HG02938 (cell line): ENCODE measurements around the gene ERP44.
"Not testable (repeated sequence)": the region's sequence is repeated elsewhere in the genome, so short reads cannot be mapped to it uniquely, and the experiment has no call there.

Experiments used
- ATAC-seq: cut with Tn5 transposase; IDR thresholded peaks from one replicate; pipeline ENCODE4 v1.9.1; 2021; ENCODE audit warnings: mild to moderate bottlenecking, moderate library complexity; ENCODE audit not compliant: unreplicated experiment

ERP44 gene

DNA sequence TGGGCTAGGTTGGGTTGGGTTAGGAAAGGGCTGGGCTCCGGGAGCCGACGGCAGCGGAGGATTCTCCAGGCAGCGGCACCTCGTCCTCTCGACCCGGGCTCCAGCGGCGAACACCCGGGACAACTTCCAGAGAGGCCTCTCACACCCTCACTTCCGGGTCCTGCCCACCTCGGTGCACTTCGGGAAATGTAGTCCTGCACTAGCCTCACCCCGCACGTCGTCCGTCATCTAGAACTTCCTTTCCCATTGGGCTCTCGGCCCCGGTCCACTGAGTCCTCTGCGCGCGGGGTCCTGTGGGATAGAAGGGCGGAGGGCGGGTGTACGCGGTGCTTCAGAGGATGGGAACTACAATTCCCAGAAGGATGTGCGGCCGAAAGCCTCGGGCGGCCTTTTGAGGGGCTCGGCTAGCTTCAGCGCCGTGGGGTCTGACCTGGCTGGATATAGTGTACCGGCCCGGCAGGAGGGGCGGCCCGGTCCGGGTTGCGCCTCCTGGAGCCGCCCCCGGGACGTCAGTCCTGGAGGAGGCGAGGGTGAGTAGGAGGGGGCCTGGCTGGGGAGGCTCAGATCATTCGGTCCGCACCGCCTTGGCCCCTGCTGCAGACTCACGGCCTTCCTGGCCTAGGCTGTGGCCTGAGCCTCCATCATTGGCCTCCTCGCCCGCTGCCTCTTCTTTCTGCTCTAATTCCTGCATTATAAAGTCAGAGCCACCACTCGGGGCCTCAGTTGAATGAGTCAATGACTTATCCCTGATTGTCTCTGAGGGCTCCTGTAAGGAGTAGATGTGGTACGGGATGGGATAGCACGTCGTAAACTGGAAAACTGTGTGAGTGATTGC lies at the start of gene ERP44, which contains the start of gene INVS:
Gene ERP44, minus strand, starts transcription at position 114 of the 835 bp plus-strand sequence. CDS start 160 bp downstream, outside the sequence.
Gene INVS, plus strand, starts transcription at position 357 of the 835 bp plus-strand sequence. CDS start 5,279 bp downstream, outside the sequence.
- peak; percentile 97 for ATAC-seq

DNA sequence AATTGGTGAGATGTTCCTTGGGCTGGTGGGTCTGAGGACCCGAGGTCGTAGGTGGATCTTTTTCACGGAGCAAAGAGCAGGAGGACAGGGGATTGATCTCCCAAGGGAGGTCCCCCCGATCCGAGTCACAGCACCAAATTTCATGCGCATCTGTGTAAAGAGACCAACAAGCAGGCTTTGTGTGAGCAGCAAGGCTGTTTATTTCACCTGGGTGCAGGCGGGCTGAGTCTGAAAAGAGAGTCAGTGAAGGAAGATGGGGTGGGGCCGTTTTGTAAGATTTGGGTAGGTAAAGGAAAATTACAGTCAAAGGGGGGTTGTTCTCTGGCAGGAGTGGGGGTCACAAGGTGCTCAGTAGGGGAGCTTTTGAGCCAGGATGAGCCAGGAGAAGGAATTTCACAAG lies 47.2 kb upstream of the ERP44 start:
- not testable (repeated sequence) for ATAC-seq

DNA sequence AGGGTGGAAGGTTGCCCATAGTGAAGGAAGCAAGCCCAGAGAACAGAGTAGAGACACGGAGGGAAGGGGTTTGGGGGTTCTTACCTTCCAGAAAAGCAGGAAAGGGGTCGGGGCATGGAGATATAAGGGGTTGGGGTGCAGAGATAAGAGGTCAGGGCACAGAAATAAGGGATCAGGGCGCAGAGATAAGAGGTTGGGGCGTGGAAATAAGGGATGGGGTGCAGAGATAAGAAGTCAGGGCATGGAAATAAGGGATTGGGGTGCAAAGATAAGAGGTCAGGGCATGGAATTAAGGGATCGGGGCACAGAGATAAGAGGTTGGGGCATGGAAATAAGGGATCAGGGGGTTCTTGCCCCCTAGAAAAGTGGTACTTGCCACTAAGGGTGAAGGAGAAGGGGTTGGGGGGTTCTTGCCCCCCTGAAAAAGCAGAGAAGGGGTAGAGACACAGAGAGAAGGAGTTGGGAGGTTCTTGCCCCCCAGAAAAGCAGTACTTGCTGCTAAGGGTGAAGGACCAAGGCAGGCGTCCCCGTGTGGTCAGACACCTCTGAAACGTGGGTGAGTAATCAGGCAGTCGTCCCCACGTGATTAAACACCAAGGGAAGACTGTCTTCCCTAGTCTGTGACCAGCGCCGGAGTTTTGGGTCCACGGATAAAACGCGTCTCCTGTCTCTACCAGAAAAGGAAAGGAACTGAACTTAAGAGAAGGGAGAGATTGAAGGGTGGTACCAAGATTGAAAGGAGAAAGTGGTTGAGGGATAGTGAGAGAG lies 46.6 kb upstream of the ERP44 start:
- ATAC-seq = not testable (repeated sequence)

GRCh38 chr9:100141862-100142261 lies 43.1 kb upstream of the ERP44 start:
- not testable (repeated sequence) for ATAC-seq

DNA sequence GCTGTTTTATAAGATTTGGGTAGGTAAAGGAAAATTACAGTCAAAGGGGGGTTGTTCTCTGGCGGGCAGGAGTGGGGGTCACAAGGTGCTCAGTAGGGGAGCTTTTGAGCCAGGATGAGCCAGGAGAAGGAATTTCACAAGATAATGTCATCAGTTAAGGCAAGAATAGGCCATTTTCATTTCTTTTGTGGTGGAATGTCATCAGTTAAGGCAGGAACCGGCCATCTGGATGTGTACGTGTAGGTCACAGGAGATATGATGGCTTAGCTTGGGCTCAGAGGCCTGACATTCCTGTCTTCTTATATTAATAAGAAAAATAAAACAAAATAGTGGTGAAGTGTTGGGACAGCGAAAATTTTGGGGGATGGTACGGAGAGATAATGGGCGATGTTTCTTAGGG lies 41.5 kb upstream of the ERP44 start:
- ATAC-seq = not testable (repeated sequence)

- not testable (repeated sequence) for ATAC-seq
Measured at GRCh38 chr9:100136799-100137198, 38.0 kb upstream of the ERP44 start.

GRCh38 chr9:100134731-100135130 lies 35.9 kb upstream of the ERP44 start:
- ATAC-seq = no peak

- ATAC-seq = no peak
Measured at GRCh38 chr9:100131875-100132430, 33.2 kb upstream of the ERP44 start.

DNA sequence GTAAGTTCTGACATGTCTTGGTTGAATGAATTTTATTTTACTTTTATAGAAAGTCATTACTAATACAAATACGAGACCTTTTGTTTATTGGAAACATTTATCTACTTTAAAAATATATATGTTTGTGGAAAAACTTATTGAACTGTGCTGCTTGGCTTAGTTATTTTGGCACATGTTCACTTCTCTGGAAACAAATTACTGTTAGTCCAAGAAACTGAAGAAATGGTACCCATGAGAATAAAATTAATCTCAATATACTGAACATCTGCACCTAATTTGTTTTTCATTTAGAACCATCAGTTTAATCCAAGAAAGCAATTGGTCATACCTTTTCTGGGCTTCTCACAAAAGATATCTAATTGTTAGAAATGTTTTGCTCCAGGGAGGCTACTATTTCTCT lies 32.4 kb upstream of the ERP44 start:
- ATAC-seq = no peak

DNA sequence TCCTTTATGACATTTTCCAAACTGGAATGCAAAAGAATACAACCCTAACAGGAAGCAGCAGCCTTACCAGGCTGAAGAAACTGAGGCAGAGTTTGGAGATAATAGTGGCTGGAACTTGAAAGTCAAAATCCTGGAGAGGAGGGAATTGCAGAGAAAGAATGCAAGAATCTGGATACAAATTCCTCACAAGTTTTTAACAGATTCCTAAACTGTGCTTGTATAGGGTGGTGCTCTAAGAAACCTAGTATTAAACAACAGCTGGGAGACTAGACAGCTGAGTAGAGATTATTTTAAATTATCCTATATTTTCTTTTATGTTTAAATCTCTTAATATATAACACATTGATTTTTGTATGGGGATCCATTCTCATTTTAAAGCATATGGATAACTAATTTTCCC lies 31.0 kb upstream of the ERP44 start:
- no peak for ATAC-seq

GRCh38 chr9:100126423-100126822 lies 27.6 kb upstream of the ERP44 start:
- no peak for ATAC-seq

DNA sequence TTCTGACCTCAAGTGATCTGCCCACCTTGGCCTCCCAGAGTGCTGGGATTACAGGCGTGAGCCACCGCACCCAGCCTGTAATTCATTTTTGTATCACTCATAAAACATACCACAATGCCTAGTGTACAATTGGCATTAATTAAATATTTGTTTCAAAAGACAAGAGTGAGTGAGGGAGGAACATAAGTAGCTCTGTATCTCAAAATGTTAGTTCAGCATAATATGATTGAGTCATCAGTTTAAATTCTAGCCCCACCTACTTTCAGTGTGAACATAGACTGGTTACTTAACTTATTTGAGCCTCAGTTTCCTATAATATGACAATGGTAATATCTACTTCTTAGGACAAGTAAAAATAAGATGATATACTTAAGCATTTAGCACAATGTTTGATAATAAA lies 27.1 kb upstream of the ERP44 start:
- no peak for ATAC-seq

GRCh38 chr9:100125236-100125635 lies 26.4 kb upstream of the ERP44 start:
- no peak for ATAC-seq

DNA sequence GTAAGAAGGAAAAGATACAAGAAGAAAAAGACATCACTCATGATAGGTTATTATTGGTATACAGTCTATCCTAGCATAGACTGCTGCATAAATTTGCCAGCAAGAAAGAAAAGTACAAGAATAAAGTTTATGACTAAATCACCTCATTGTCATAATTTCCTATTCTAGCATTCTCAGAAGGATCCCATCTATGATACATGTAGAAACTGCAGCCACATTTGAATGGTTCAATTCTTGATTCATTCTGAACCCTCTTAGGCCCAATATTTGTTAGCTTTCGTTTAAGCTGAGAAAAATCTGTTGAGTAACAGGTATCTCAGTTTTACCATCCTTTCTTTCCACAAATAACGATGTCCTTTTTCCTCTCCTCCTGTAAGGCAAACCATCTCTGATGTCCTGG lies 21.5 kb upstream of the ERP44 start:
- ATAC-seq = no peak

DNA sequence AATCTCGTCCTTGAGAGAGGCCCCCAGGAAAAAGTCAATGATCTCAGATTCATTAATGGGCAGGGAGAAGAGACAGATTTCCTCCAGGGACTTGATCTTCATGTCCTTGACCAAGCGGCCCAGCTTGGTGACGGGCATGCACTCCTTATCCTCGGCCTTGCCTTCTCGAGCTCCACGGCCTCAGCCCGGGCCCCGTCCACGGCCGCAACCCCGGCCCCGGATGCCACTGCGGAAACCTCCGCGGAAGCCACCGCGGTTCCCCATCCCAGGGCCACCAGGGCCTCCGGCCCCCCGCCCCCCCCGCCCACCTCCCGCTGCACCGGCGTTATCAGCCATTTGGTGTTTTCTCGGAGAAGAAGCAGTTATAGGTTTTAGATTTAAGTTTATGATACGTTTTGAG lies 18.5 kb upstream of the ERP44 start:
- ATAC-seq = no peak

DNA sequence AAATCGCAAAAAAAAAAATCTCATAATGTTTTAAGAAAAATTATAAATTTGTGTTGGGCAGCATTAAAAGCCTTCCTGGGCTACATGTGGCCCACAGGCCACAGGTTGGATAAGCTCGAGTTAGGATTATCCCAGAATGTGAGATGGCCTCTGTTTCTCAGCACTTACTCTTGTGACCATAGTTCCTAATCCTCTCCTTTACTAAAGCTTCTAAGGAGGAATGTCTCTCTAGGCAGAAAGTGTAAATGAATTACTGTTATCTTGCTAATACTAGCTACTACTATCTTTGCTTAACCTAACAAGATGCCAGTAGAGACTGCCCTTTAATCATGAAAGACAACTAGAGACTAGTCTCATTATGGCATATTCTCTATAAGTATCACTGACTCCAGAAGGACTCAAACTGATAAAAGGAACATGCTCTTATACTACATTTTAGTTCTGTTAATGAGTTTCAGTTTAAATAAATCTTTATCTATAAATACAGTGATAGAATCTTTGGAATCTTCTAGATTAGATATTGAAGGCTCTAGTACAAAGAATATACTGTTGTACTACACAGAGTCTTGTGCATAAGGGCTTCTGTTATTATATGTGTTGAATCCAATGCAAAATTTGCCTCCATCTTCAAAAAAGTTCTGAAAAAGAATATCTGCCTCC lies 14.0 kb upstream of the ERP44 start:
- ATAC-seq = no peak

- no peak for ATAC-seq
Measured at GRCh38 chr9:100111235-100111634, 12.4 kb upstream of the ERP44 start.

GRCh38 chr9:100108559-100108958 lies 9.8 kb upstream of the ERP44 start:
- ATAC-seq = no peak

DNA sequence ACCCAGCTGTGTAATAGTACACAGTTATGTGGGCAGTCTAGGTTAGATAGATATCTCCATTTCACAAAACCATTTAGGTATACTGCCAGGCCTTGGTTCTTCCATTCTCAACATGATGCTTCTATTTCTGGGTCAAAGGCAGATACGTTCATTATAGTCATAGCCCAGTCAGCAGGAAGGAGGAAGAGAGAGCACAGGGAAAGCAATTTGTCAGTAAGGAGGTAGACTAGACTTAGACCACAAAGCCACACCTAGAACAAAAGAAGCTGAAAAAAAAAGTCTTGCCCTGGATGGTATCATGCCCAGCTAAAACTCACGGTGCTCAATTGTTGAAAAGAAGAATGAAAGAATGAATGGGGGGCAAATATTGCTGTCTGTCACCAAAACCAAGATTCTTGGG lies 7.8 kb upstream of the ERP44 start:
- ATAC-seq = no peak

- no peak for ATAC-seq
Measured at GRCh38 chr9:100105861-100106260, 7.1 kb upstream of the ERP44 start.

DNA sequence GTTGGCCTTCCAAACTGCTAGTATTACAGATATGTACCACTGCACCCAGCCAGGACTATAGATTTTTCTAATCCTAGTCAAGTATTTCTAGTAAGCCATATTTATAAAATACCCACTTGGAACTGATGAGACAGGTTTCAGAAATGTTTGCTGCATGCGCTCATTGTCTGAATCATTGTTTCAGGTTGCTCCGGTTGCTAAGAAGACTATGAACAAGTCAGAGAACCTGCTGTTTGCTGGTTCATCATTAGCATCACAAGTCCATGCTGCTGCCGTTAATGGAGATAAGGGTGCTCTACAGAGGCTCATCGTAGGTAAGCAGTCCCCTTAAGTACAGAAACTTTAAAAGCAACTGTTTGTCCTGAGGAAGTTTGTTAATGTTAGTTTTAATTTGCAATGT lies 5.5 kb upstream of the ERP44 start:
- no peak for ATAC-seq
